GM19455 (cell line): Measurements from ENCODE around the gene EXOSC5.

Experiments
- ATAC-seq: cut with Tn5 transposase; IDR thresholded peaks from one replicate; pipeline ENCODE4 v1.9.1; 2021; ENCODE audit not compliant: unreplicated experiment

Gene EXOSC5

DNA sequence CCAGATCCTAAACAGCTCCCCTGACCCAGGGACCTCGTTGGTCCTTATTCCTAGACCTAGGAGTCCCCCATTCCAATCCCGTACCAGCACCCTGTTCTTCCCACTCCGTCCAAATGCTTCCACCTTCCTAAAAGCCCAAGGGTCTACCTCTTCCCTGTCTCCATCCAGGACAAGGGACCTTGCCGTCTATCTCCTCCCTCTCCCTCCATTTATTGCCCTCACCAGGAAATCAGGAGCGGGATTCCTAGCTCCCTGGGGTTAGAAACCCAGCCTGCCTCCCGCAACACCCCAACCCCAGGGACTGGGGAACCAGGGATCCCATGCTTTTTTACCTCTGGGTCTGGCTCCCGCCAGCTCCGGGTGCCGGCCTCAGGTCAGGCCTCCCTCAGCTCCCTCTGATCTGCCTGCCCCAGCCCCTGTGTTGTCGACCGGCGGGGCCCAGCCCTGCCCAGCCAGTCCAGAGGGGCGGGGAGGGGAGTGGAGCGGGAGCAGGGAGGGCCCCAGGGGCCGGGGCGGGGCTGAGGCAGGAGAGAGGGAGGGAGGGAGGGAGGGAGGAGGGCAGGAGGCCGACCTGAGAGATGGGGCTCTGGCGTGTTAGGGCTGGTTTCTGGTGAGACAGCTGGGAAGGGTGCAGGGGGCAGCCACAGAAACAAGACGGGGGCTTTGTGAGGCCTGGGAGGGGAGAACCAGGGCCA is 29.9 kb upstream of the EXOSC5 start, which contains the start of gene B3GNT8:
B3GNT8 (minus strand) TSS at position 423 of the 695 bp plus-strand sequence. CDS start 596 bp downstream, outside the sequence.
- no peak for ATAC-seq

DNA sequence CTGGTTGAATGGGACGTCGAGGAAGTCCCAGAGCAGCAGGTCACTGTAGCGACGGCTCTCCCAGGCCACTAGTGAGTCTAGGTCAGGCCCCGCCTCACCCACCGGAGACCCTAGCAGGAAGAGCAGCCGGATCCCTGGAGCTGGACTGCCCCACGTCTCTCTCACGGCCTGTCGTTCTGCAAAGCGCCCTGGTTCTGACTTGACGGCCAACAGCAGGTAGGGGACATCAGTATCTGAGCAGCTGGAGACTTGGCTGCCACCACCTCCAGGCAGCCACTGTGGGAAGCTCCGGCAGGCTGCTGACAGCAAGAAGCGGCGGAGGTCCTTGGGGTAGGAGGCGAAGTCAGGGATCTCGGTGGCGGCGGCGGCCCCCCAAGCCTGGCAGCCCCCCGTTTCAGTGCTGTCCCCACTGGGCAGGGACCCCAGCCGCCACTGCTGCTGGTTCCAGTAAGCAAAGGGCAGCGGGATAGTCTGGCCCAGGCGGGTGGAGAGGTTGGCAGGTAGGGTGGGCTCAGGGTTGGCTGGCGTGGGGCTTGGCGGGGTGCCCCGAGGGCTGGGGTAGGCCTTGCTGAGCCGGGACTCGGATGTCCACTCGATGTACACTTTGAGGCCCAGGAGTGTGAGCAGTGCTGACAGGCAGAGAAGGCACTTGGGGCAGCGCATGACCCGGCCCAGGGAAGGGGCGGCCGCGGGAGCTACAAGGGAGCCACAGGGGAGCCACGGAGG is 29.1 kb upstream of the EXOSC5 start:
- no peak for ATAC-seq

DNA sequence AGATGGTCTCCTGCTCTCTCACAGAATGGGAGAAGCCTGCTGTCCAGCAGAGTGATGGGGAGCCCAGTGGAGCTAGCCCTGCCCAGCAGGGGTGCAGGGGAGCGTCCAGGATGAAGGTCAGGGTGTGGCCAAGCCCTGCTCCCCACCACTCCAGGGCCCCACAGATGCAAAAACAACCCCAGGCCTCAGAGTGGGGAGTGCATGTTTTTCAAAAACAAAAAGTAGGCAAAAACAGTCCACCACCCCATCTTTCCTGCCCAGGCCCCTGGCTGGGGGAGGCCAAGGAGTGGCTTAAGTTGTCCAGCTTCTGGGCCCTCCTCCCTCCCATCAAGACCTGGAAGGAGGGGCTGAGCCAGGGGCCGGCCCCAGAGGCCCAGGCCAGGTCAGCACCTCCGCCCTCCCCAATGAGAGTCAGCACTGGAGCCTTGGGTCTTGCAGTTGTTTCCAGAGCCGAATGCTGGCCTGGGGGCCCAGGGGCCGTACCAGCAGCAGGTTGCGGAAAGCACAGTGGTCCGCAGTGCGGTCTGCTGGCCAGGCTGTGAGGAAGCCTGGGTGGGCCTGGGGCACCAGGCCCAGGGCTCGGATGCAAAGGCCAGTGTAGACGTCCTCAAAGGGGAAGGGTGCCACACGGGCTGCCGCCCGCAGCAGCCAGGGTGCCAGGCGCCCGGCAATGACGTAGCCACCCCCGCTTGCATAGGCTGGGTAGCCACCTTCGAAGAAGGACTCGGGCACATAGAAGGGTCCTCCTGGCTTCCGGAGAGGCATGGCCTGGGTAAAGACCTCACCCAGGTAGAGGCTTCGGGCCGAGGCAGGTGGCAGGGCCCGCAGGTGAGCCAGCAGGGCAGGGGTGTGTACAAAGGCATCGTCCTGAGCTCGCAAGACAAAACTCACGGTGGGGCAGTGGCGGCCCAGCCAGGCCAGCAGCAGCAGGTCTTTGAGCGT is 28.3 kb upstream of the EXOSC5 start:
- ATAC-seq: no peak

DNA sequence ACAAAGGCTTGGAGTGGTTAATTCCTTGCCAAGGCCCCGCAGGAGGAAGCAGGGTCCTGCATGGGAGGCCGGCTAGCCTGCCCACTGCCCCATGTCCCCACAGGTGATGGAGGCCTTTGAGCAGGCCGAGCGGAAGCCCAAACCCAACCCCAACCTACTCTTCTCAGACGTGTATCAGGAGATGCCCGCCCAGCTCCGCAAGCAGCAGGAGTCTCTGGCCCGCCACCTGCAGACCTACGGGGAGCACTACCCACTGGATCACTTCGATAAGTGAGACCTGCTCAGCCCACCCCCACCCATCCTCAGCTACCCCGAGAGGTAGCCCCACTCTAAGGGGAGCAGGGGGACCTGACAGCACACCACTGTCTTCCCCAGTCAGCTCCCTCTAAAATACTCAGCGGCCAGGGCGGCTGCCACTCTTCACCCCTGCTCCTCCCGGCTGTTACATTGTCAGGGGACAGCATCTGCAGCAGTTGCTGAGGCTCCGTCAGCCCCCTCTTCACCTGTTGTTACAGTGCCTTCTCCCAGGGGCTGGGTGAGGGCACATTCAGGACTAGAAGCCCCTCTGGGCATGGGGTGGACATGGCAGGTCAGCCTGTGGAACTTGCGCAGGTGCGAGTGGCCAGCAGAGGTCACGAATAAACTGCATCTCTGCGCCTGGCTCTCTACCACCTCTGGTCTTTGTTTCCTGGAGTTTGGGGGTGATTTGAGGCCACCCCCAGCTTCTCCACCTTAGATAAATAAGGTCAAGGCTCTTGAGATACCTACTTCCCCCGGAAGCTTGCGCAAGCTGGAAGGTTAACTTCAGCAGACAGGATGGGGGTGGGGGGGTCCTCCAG is 27.4 kb upstream of the EXOSC5 start:
- no peak for ATAC-seq

DNA sequence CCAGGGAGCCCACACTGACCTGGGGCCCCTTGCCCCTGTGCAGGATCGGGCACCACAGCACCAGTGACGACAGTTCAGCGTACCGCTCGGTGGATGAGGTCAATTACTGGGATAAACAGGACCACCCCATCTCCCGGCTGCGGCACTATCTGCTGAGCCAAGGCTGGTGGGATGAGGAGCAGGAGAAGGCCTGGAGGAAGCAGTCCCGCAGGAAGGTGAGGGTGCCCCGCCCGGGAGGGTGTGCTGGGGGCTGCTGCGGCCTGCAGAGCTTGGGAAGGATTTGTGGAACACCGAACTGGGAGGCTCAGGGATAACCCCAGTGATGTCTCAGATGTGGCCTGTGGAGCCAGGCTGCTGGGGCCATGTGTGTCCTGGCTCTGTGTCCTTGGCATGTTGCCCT is 25.8 kb upstream of the EXOSC5 start:
- no peak for ATAC-seq

DNA sequence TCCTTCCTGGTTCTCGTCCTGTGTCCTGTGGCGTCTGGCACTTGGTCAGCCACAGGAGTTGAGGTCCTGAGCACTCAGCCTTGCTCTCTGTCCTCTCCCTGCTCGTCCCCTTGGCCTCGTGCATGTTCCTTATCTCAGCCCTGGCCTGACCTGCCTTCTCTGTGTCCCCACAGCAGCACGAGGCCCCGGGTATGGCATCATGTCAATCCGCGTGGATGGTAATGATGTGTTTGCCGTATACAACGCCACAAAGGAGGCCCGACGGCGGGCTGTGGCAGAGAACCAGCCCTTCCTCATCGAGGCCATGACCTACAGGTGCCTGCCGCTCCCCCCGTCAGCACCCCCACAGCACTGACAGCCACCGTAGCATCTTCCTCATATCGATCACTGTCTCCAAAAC is 25.3 kb upstream of the EXOSC5 start:
- no peak for ATAC-seq

DNA sequence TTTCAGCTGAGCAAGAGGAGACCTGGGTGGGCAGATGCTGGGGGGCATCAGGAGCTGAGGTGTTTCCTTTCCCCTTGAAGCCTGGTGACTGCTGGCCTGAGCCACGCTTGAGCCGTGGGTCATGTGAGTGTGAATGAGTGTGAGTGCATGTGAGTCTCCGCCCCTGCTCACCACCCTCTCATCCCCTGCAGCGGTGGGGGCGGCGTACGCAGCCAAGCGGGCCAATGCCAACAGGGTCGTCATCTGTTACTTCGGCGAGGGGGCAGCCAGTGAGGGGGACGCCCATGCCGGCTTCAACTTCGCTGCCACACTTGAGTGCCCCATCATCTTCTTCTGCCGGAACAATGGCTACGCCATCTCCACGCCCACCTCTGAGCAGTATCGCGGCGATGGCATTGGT is 24.8 kb upstream of the EXOSC5 start:
- no peak for ATAC-seq

DNA sequence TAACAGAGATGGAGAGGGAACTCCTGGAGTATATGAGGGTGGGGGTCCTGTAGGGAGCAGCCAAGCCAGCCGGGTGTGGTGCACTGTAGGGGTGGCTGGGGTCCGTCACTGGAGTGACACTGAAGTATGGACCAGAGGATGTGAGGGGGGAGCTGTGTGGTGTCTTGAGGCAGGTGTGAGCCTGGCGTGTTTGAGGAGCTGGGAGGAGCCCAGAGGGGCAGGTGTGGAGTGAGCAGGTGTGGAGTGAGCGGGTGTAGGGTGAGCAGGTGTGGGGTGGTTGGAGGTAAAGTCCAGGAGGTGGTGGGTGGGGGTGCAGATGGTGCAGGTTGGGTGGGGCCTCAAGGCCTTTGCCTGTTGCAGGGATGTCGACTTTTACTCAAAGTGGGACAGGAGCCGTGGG is 24.2 kb upstream of the EXOSC5 start:
- ATAC-seq: no peak

DNA sequence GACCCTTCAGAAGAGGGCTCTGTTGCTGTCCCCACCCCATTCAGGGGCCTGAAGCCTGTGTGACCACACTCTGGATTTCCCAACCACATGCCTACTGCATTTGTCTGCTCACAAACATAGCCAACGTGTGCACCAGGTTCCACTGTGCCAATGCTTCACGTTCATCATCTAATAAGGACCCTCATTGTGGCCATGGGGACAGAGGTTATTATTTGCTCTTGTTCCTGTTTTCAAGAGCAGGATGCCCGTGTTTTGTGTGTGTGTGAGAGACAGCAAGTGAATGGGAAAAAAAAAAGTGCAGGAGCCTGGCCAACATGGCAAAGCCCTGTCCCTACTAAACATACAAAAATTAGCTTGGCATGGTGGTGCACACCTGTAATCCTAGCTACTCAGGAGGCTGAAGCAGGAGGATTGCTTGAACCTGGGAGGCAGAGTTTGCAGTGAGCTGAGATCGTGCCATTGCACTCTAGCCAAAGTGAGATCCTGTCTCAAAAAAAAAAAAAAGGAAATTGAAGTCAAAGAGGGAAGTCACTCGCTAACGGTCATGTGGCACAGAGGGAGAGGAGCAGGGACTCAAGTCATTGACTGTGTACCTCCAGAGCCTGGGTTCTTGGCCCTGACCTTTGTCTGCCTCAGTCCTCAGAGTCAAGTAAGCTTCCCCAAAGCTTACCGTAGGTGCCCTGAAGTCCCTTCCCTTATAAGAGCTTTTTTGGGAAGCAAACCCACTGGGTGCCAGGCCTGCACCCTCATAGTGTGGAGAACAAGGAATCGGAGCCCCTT is 23.1 kb upstream of the EXOSC5 start:
- no peak for ATAC-seq

DNA sequence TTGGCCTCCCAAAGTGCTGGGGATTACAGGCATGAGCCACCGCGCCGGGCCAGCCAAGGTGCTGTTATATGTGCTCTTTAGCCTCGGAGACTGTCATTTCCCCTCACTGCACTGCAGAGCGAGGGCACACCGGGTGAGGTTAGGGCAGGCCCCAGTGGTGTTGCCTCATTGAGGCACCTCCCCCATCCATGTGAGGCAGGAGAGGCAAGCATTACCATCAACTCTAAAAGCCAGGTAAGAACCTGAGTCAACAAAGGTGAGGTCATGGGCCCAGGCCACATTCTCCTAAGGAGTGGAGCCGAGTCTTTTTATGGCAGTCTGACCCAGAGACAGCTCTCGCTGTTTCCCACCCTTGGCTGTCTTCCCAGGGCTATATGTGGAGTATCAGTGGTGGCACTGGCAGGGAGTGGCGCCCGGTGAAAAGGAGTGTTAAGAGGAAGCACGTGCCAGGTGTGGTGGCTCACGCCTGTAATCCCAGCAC is 19.1 kb upstream of the EXOSC5 start:
- ATAC-seq: no peak

DNA sequence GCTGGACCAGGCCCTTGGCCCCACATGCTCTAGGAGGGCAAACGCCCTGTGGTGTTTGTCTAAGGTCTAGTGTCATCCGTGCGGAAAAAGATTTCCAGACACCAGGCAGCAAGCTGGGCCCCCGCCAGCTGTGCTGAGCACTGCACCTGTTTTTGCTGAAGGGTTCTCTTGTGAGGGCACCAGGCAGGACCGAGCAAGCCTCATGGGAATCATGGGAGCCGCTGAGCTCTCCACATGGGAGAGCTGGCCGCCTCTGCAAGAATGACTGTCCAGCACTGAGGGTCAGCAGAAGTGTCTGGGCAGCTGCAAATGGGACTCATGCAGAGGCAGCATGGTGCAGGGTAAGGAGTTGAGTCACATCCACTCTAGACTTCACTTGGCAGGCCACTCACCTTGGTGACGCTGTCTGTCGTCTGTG is 18.0 kb upstream of the EXOSC5 start:
- no peak for ATAC-seq

DNA sequence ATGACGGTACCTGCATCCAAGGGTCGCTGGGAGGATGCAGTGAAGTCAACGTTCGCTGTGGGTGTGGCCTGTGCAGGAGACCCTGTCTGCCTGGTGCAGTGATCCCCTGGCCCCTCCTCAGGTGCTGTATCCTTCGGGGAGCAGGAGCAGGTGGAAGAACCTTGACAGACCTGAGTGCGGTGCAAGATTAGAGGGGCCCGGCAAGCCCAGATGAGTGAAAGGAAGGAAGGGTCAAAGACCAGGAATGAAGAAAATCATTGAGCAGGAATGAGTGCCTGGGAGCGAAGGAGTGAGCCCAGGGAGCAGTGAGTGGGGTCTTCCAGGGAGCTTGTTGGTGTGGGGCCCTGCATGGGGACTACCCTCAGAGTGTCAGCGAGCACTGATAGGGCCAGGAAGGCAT is 17.3 kb upstream of the EXOSC5 start:
- no peak for ATAC-seq

DNA sequence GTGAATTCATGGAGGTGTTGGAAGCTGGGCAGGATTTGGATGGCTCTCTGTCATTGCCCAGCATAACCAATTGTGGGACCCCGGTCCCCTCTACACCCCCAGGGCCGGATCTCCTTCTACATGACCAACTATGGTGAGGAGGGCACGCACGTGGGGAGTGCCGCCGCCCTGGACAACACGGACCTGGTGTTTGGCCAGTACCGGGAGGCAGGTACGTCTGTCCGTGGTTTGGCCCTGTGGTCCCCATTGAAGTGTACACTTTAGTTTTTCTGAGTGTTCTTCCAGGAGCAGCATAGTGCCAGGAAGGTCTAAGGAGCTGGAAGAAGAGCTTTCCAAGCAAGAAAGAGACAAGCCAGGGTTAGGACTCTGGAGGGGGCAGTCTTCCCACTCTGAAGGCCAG is 16.8 kb upstream of the EXOSC5 start:
- ATAC-seq: no peak

DNA sequence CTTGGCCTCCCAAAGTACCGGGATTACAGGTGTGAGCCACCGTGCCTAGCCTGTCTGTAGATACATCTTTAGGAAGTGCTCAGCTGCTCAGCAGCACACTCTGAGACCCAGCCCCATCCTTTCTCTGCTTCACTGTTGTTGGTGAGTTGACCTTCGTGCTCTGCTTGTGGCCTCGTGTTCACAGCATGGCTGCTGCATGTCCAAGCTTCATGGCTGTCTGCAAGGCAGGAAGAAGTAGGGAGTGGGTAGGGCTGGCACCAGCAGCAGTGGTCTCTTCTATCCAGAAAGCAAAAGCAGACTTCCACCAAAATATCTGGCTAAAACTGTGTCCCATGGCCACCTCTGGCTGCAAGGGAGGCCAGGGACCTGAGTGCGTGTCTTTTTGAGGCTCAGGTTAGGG is 15.8 kb upstream of the EXOSC5 start:
- ATAC-seq: no peak

DNA sequence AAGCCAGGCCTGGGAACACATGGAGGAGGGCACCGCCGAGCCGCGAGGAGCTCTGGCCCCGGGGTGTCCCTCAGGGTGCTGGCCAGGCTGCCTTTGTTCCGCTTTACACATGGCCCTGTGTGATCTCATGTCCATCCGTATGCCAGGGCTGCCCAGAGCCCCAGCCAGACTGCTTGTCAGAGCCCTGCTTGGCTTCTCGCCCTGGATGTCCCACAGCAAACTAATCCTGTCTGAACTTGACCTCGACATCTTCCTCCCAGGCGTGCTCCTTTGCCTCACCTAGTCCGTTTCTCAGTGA is 14.8 kb upstream of the EXOSC5 start:
- no peak for ATAC-seq

DNA sequence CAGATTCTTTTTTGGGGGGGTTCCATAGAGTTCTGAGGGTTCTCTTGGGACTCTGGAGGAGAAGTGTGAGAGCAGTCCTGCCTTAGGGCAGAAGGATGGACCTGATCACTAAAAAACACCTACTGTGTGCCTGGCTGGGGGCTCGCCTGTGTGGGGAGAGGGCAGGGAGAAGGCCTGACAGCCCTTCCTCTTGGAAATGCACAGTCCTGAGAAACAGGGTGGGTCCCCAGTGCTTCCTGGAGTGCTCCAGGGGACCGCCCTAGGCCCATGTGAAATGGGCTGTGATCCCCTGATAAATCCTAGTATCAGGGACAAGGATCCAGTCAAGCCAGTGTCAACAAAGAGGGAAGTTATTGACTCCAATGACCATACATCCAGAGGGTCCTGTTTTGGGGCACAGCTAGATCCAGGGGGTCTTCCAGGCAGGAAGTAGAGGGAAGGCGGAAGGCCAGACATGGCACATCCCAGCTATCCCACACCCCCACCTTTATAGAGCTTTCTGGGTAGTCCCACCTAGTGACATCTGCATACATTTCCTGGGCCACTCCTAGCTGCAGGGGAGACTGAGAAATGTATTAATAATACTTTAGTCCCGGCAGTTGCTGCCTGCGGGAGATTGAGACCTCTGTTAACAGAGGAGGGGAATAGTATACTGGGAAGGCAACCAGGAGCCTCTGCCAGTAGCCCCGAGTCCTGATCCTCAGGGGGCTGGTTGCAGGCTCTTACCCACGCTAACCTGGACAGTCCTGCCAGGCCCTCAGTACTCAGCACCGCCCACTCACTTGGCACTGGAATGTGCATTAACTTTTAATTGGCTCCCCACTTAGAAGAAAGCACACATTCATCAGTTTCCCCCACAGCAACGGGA is 14.2 kb upstream of the EXOSC5 start:
- ATAC-seq: no peak

DNA sequence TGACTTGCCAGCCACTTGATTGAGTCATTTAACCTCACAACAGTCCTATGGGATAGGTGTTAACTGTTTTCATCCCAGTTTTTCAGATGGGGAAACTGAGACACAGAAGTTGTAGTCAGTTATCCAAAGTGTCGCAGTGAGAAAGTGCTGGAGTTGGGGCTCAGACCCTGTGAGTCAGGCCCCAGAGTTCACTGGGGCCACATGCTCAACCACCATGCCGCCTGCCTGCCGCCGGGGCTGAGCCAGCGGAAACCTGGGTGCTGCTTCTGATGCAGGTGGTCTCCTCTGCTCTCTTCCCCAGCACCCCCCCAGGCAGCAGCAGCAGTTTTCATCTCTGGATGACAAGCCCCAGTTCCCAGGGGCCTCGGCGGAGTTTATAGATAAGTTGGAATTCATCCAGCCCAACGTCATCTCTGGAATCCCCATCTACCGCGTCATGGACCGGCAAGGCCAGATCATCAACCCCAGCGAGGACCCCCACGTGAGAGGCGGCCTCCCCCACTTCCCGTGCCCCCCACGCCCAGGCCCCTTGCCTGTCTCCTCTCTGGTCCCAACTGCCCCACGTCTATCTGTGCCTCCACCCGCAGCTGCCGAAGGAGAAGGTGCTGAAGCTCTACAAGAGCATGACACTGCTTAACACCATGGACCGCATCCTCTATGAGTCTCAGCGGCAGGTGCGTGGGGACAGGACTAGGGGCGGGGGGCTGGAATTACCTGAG is 13.3 kb upstream of the EXOSC5 start:
- no peak for ATAC-seq

DNA sequence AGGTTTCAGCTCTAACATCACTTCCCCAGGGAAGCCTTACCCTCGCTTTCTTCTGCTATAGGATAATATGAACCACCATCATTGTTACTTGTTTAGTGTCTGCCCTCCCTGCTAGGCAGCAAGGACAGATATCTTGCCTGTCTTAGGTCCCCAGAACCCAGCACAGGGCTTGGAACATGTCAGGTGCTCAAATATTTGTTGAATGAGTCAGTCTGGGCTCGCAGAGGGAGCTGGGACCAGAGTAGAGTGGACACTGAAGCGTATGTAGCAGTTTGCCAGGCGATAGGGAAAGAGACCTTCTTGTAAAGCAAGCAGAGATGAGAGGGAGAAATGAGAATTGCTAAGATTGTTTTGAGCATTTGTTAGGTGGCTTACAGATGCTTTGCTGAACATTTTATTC is 12.1 kb upstream of the EXOSC5 start:
- no peak for ATAC-seq
